ENCODE measurements around the gene ATP5MC2.
A peak's percentile ranks its signal among the peaks of the same experiment; 100 is the strongest.
"Not testable (repeated sequence)": the region's sequence is repeated elsewhere in the genome, so short reads cannot be mapped to it uniquely, and the experiment has no call there.

Gene ATP5MC2

GRCh38 chr12:53694756-53695151, 18.9 kb upstream of the ATP5MC2 start:
- DNase-seq (ENCODE audit: low read depth in 2 of 2): no peak

- DNase-seq (ENCODE audit: low read depth in 2 of 2): no peak
These were observed 12.3 kb upstream of the ATP5MC2 start for GRCh38 chr12:53688134-53688533.

- no peak for DNase-seq (ENCODE audit: low read depth in 2 of 2)
These were observed 10.6 kb upstream of the ATP5MC2 start for GRCh38 chr12:53686436-53686835.

- no peak for DNase-seq (ENCODE audit: low read depth in 2 of 2)
These were observed 8.9 kb upstream of the ATP5MC2 start for GRCh38 chr12:53684654-53685220.

- no peak for DNase-seq (ENCODE audit: low read depth in 2 of 2)
These were observed 8.1 kb upstream of the ATP5MC2 start for GRCh38 chr12:53683983-53684382.

- no peak for DNase-seq (ENCODE audit: low read depth in 2 of 2)
These were observed 7.6 kb upstream of the ATP5MC2 start for GRCh38 chr12:53683494-53683893.

- not testable (repeated sequence) for DNase-seq (ENCODE audit: low read depth in 2 of 2)
These were observed 4.2 kb upstream of the ATP5MC2 start for GRCh38 chr12:53680061-53680460.

GRCh38 chr12:53677800-53678148, 1.9 kb upstream of the ATP5MC2 start:
- DNase-seq (ENCODE audit: low read depth in 2 of 2): no peak

- DNase-seq (ENCODE audit: low read depth in 2 of 2): no peak
These were observed 1.3 kb upstream of the ATP5MC2 start for GRCh38 chr12:53677016-53677799.

GRCh38 chr12:53676656-53677015, 753 bp upstream of the ATP5MC2 start:
- DNase-seq (ENCODE audit: low read depth in 2 of 2): peak in 1 of 2 donors; percentile 11

GRCh38 chr12:53674977-53675700, 744 bp downstream of the ATP5MC2 start:
- no peak for DNase-seq (ENCODE audit: low read depth in 2 of 2)

GRCh38 chr12:53670971-53671370, 4.9 kb downstream of the ATP5MC2 start:
- no peak for DNase-seq (ENCODE audit: low read depth in 2 of 2)

GRCh38 chr12:53670308-53670707, 5.6 kb downstream of the ATP5MC2 start:
- DNase-seq (ENCODE audit: low read depth in 2 of 2): no peak

GRCh38 chr12:53667080-53667479, 8.8 kb downstream of the ATP5MC2 start:
- DNase-seq (ENCODE audit: low read depth in 2 of 2): no peak

- DNase-seq (ENCODE audit: low read depth in 2 of 2): no peak
These were observed 10.9 kb downstream of the ATP5MC2 start for GRCh38 chr12:53664936-53665335.

GRCh38 chr12:53664191-53664590, 11.7 kb downstream of the ATP5MC2 start:
- no peak for DNase-seq (ENCODE audit: low read depth in 2 of 2)

GRCh38 chr12:53660041-53660440, 15.8 kb downstream of the ATP5MC2 start:
- no peak for DNase-seq (ENCODE audit: low read depth in 2 of 2)

- no peak for DNase-seq (ENCODE audit: low read depth in 2 of 2)
These were observed 16.3 kb downstream of the ATP5MC2 start for GRCh38 chr12:53659571-53659981.

- no peak for DNase-seq (ENCODE audit: low read depth in 2 of 2)
These were observed 16.8 kb downstream of the ATP5MC2 start for GRCh38 chr12:53659011-53659551.

GRCh38 chr12:53657041-53657440, 18.8 kb downstream of the ATP5MC2 start:
- DNase-seq (ENCODE audit: low read depth in 2 of 2): no peak

GRCh38 chr12:53653595-53653994, 22.3 kb downstream of the ATP5MC2 start:
- DNase-seq (ENCODE audit: low read depth in 2 of 2): no peak

- no peak for DNase-seq (ENCODE audit: low read depth in 2 of 2)
These were observed 23.5 kb downstream of the ATP5MC2 start for GRCh38 chr12:53652366-53652765.

GRCh38 chr12:53651737-53652136, 24.1 kb downstream of the ATP5MC2 start:
- no peak for DNase-seq (ENCODE audit: low read depth in 2 of 2)

Data from stimulated activated CD8-positive, alpha-beta memory T cell treated with anti-CD3 and anti-CD28 coated beads, Interleukin-2, amount 100 ng/mL, for 48 hours (primary cell).